ENCODE data around the gene MGMT. TPM values are rescaled to one million over a fixed set of nuclear protein-coding genes. Genes with fewer than 3 reads are reported as not detected.

Gene MGMT
- total and polyA plus RNA-seq, 2 experiments from 2014 or later, result 19.3 to 21.9 TPM

GRCh38 chr10:129716211-129716681, 249.2 kb downstream of the MGMT start (continued):
- TF ChIP-seq, protein P1, sequence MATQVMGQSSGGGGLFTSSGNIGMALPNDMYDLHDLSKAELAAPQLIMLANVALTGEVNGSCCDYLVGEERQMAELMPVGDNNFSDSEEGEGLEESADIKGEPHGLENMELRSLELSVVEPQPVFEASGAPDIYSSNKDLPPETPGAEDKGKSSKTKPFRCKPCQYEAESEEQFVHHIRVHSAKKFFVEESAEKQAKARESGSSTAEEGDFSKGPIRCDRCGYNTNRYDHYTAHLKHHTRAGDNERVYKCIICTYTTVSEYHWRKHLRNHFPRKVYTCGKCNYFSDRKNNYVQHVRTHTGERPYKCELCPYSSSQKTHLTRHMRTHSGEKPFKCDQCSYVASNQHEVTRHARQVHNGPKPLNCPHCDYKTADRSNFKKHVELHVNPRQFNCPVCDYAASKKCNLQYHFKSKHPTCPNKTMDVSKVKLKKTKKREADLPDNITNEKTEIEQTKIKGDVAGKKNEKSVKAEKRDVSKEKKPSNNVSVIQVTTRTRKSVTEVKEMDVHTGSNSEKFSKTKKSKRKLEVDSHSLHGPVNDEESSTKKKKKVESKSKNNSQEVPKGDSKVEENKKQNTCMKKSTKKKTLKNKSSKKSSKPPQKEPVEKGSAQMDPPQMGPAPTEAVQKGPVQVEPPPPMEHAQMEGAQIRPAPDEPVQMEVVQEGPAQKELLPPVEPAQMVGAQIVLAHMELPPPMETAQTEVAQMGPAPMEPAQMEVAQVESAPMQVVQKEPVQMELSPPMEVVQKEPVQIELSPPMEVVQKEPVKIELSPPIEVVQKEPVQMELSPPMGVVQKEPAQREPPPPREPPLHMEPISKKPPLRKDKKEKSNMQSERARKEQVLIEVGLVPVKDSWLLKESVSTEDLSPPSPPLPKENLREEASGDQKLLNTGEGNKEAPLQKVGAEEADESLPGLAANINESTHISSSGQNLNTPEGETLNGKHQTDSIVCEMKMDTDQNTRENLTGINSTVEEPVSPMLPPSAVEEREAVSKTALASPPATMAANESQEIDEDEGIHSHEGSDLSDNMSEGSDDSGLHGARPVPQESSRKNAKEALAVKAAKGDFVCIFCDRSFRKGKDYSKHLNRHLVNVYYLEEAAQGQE (IDR thresholded peaks at IDR 0.05; ENCODE audit: unreplicated experiment), result no peak

- Histone ChIP-seq H3K9me2 (ENCODE audit: insufficient read depth) (no peaks in the 10 kb centered on the region), H3F3A (replicated peaks; ENCODE audit: low read depth) (no peaks in the 10 kb centered on the region), H4K20me1 (replicated peaks; ENCODE audit: insufficient read depth) (no peaks in the 10 kb centered on the region), H3K27me3 (ENCODE audit: insufficient read depth) (no peaks in the 10 kb centered on the region), H3K4me1 (ENCODE audit: insufficient read depth) (no peaks in the 10 kb centered on the region), H3K36me3 (ENCODE audit: insufficient read depth) (no peaks in the 10 kb centered on the region), H3K27ac (ENCODE audit: low read depth) (no peak overlapping the region), H3K4me2 (no peak overlapping the region), H3K4me3 (no peak overlapping the region), H2AFZ (no peak overlapping the region), H3K79me2 (replicated peaks; ENCODE audit: insufficient read depth) (no peaks in the 10 kb centered on the region)
- TF ChIP-seq, protein P2, sequence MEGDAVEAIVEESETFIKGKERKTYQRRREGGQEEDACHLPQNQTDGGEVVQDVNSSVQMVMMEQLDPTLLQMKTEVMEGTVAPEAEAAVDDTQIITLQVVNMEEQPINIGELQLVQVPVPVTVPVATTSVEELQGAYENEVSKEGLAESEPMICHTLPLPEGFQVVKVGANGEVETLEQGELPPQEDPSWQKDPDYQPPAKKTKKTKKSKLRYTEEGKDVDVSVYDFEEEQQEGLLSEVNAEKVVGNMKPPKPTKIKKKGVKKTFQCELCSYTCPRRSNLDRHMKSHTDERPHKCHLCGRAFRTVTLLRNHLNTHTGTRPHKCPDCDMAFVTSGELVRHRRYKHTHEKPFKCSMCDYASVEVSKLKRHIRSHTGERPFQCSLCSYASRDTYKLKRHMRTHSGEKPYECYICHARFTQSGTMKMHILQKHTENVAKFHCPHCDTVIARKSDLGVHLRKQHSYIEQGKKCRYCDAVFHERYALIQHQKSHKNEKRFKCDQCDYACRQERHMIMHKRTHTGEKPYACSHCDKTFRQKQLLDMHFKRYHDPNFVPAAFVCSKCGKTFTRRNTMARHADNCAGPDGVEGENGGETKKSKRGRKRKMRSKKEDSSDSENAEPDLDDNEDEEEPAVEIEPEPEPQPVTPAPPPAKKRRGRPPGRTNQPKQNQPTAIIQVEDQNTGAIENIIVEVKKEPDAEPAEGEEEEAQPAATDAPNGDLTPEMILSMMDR (conservative IDR thresholded peaks at IDR 0.05; ENCODE audit: low read depth in 2 of 2), result no peak
- TF ChIP-seq EZH2 (IDR thresholded peaks at IDR 0.05; ENCODE audit: low read depth, unreplicated experiment), result no peak
- no peak for TF ChIP-seq JUNB (IDR thresholded peaks at IDR 0.05; ENCODE audit: unreplicated experiment)
- TF ChIP-seq POLR2AphosphoS5 (IDR thresholded peaks at IDR 0.05; ENCODE audit: low read depth), result no peak
- H3K4me1 Mint-ChIP-seq, result peaks cover 16% of the 10 kb centered on the region
- no peaks in the 10 kb centered on the region for H3K27me3 Mint-ChIP-seq (ENCODE audit: insufficient read depth, low read depth, poor library complexity)
- DNase-seq (ENCODE audit: low spot score), result no peak
- no peak overlapping the region for H3K27ac Mint-ChIP-seq
- peaks cover 5% of the 10 kb centered on the region; the same call in 2 of the 3 replicates for H3K9me3 Mint-ChIP-seq
- peaks cover 3% of the 10 kb centered on the region; the same call in 2 of the 3 replicates for H3K36me3 Mint-ChIP-seq (ENCODE audit: low read depth)
- H3K4me3 Mint-ChIP-seq, result no peak overlapping the region
- ATAC-seq, result no peak
Observed at GRCh38 chr10:129716881-129717280, 249.8 kb downstream of the MGMT start.

- DNase-seq (ENCODE audit: low spot score), result no peak
- Histone ChIP-seq H3K9me2 (ENCODE audit: insufficient read depth) (no peaks in the 10 kb centered on the region), H3K4me3 (no peak overlapping the region), H3K27ac (ENCODE audit: low read depth) (no peak overlapping the region), H3K27me3 (ENCODE audit: insufficient read depth) (no peaks in the 10 kb centered on the region), H3K4me2 (no peak overlapping the region), H4K20me1 (replicated peaks; ENCODE audit: insufficient read depth) (no peaks in the 10 kb centered on the region), H3K36me3 (ENCODE audit: insufficient read depth) (no peaks in the 10 kb centered on the region), H3F3A (replicated peaks; ENCODE audit: low read depth) (no peaks in the 10 kb centered on the region), H2AFZ (no peak overlapping the region), H3K79me2 (replicated peaks; ENCODE audit: insufficient read depth) (no peaks in the 10 kb centered on the region), H3K4me1 (ENCODE audit: insufficient read depth) (no peaks in the 10 kb centered on the region)
- H3K27me3 Mint-ChIP-seq (ENCODE audit: insufficient read depth, low read depth, poor library complexity), result no peaks in the 10 kb centered on the region
- H3K27ac Mint-ChIP-seq, result no peak overlapping the region
- no peak overlapping the region for H3K4me3 Mint-ChIP-seq
- peaks cover 3% of the 10 kb centered on the region; the same call in 1 of the 3 replicates for H3K36me3 Mint-ChIP-seq (ENCODE audit: low read depth)
- H3K9me3 Mint-ChIP-seq, result peaks cover 6% of the 10 kb centered on the region; the same call in 2 of the 3 replicates
- peaks cover 7% of the 10 kb centered on the region; the same call in 1 of the 3 replicates for H3K4me1 Mint-ChIP-seq
- ATAC-seq, result no peak
- TF ChIP-seq, protein P1 (IDR thresholded peaks at IDR 0.05; ENCODE audit: unreplicated experiment), result no peak
- TF ChIP-seq EZH2phosphoT487 (IDR thresholded peaks at IDR 0.05; ENCODE audit: unreplicated experiment), result no peak
- no peak for TF ChIP-seq POLR2AphosphoS5 (IDR thresholded peaks at IDR 0.05; ENCODE audit: low read depth)
- TF ChIP-seq, protein P3, sequence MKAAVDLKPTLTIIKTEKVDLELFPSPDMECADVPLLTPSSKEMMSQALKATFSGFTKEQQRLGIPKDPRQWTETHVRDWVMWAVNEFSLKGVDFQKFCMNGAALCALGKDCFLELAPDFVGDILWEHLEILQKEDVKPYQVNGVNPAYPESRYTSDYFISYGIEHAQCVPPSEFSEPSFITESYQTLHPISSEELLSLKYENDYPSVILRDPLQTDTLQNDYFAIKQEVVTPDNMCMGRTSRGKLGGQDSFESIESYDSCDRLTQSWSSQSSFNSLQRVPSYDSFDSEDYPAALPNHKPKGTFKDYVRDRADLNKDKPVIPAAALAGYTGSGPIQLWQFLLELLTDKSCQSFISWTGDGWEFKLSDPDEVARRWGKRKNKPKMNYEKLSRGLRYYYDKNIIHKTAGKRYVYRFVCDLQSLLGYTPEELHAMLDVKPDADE (IDR thresholded peaks at IDR 0.05), result no peak
- TF ChIP-seq ZNF114 (CRISPR knock-in tag; IDR thresholded peaks at IDR 0.05), result no peak
- TF ChIP-seq EZH2 (IDR thresholded peaks at IDR 0.05; ENCODE audit: low read depth, unreplicated experiment), result no peak
- no peak for TF ChIP-seq JUNB (IDR thresholded peaks at IDR 0.05; ENCODE audit: unreplicated experiment)
- no peak for TF ChIP-seq ZNF331 (CRISPR knock-in tag; IDR thresholded peaks at IDR 0.05; ENCODE audit: low read depth)
Observed at GRCh38 chr10:129717816-129718547, 250.9 kb downstream of the MGMT start.
